ENCODE data around the gene IREB2.

DNA sequence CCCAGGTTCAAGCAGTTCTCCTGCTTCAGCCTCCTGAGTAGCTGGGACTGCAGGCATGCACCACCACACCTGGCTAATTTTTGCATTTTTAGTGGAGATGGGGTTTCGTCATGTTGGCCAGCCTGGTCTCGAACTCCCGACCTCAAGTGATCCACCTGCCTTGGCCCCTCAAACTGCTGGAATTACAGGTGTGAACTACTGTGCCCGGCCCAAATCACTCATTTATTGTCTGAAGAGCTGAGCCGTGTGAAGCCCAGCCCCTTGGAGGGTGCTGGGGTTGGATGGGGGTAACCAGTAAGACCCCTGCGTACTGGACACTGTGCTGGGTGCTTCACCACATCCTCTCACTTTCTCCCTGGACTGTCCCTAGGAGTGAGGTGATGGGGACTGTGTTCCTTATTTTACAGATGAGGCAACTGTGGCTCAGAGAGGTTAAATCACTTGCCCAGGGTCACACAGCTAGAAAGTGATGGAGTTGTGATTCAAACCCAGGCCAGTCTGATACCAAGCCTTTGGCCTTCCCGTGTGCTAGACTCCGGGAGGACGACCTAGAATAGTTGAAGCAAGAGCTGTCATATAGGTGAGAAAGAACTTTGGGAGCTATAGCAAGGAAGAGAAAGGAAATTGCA, 41.7 kb upstream of the IREB2 start:
- TF ChIP-seq BACH2 (CRISPR knock-in tag; IDR thresholded peaks at IDR 0.05; ENCODE audit: borderline replicate concordance) (no peak), PATZ1 (CRISPR knock-in tag; IDR thresholded peaks at IDR 0.05; ENCODE audit: borderline replicate concordance) (no peak), GLIS3 (CRISPR knock-in tag; IDR thresholded peaks at IDR 0.05) (no peak), ZFP3 (CRISPR knock-in tag; IDR thresholded peaks at IDR 0.05) (no peak), ZC3H10 (CRISPR knock-in tag; IDR thresholded peaks at IDR 0.05) (no peak), OSR1 (CRISPR knock-in tag; IDR thresholded peaks at IDR 0.05) (no peak), ESRRG (CRISPR knock-in tag; IDR thresholded peaks at IDR 0.05) (no peak), ARNTL (CRISPR knock-in tag; IDR thresholded peaks at IDR 0.05; ENCODE audit: borderline replicate concordance, low read depth) (no peak), ZNF70 (CRISPR knock-in tag; IDR thresholded peaks at IDR 0.05) (no peak), RARB (CRISPR knock-in tag; IDR thresholded peaks at IDR 0.05) (no peak)
- TF ChIP-seq, protein P1, sequence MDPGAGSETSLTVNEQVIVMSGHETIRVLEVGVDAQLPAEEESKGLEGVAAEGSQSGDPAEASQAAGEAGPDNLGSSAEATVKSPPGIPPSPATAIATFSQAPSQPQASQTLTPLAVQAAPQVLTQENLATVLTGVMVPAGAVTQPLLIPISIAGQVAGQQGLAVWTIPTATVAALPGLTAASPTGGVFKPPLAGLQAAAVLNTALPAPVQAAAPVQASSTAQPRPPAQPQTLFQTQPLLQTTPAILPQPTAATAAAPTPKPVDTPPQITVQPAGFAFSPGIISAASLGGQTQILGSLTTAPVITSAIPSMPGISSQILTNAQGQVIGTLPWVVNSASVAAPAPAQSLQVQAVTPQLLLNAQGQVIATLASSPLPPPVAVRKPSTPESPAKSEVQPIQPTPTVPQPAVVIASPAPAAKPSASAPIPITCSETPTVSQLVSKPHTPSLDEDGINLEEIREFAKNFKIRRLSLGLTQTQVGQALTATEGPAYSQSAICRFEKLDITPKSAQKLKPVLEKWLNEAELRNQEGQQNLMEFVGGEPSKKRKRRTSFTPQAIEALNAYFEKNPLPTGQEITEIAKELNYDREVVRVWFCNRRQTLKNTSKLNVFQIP (CRISPR knock-in tag; IDR thresholded peaks at IDR 0.05; ENCODE audit: borderline replicate concordance, low read depth): no peak
- TF ChIP-seq, protein P2, sequence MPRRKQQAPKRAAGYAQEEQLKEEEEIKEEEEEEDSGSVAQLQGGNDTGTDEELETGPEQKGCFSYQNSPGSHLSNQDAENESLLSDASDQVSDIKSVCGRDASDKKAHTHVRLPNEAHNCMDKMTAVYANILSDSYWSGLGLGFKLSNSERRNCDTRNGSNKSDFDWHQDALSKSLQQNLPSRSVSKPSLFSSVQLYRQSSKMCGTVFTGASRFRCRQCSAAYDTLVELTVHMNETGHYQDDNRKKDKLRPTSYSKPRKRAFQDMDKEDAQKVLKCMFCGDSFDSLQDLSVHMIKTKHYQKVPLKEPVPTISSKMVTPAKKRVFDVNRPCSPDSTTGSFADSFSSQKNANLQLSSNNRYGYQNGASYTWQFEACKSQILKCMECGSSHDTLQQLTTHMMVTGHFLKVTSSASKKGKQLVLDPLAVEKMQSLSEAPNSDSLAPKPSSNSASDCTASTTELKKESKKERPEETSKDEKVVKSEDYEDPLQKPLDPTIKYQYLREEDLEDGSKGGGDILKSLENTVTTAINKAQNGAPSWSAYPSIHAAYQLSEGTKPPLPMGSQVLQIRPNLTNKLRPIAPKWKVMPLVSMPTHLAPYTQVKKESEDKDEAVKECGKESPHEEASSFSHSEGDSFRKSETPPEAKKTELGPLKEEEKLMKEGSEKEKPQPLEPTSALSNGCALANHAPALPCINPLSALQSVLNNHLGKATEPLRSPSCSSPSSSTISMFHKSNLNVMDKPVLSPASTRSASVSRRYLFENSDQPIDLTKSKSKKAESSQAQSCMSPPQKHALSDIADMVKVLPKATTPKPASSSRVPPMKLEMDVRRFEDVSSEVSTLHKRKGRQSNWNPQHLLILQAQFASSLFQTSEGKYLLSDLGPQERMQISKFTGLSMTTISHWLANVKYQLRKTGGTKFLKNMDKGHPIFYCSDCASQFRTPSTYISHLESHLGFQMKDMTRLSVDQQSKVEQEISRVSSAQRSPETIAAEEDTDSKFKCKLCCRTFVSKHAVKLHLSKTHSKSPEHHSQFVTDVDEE (CRISPR knock-in tag; IDR thresholded peaks at IDR 0.05): no peak
